HepG2 (cell line): ENCODE measurements around the gene PPP1CA. TPM values are rescaled to one million over a fixed set of nuclear protein-coding genes. Genes with fewer than 3 reads are reported as not detected.

Experiments
- ATAC-seq: fragments of 200-7000 bp; cut with Tn5 transposase; 3 replicates; pipeline ENCODE4 v1.9.1; 2020; ENCODE audit warnings: mild to moderate bottlenecking, moderate library complexity
- BruUV-seq: library from RNA; stranded (reverse); fragments of 400-500 nt; replicated peaks from 2 replicates; lab custom pipeline; 2021; lab: Mats Ljungman, UMichigan
- CTCF ChIA-PET: fragments of 300-600 bp; formaldehyde crosslinking; extraction: SDS; loops from one replicate; lab custom pipeline; 2021; ENCODE audit warnings: low total read pairs, inconsistent platforms, low intra/inter-chr PET ratio; lab: Yijun Ruan, JAX
- POLR2A ChIA-PET: fragments of 350-600 bp; sonication (Branson Sonifier 250); formaldehyde crosslinking; loops from one replicate; lab custom pipeline; 2020; ENCODE audit warnings: antibody characterized with exemption, inconsistent platforms; lab: Yijun Ruan, JAX
- DNase-seq: peaks from one replicate; pipeline ENCODE4 v3.0.0-alpha.2; 2015; ENCODE audit warnings: low spot score
- FAIRE-seq: peaks from 3 replicates; lab custom pipeline; 2011; peaks lifted over from hg19 to GRCh38; lab: Jason Lieb, UNC
- H2AFZ ChIP-seq: one replicate; pipeline ENCODE4 v1.6.1; 2011; ENCODE audit warnings: low read length, inconsistent platforms
- H3K27ac ChIP-seq: fragments of 300-600 bp; 3 replicates; pipeline ENCODE4 v1.8.0; 2011; ENCODE audit warnings: mixed run types, mild to moderate bottlenecking, mixed read lengths, low read length, inconsistent platforms; ENCODE audit not compliant: insufficient read depth; ENCODE audit errors: extremely low read length
- H3K27me3 ChIP-seq, 2 experiments: fragments of 200-600 bp in 1 of 2; 2 replicates in 1 of 2; 3 replicates in 1 of 2; pipeline versions ENCODE4 v1.6.0 to v1.8.0; 2011; ENCODE audit warnings: low read length in 2 of 2, mild to moderate bottlenecking in 2 of 2, moderate library complexity in 2 of 2, inconsistent platforms in 1 of 2; ENCODE audit not compliant: insufficient read depth in 2 of 2, control insufficient read depth in 1 of 2
- H3K36me3 ChIP-seq, 2 experiments: fragments of 200-600 bp in 1 of 2; replicated peaks in 1 of 2; 2 replicates in 1 of 2; 3 replicates in 1 of 2; pipeline versions ENCODE4 v1.5.1 to v1.8.0; 2011; ENCODE audit warnings: low read length in 2 of 2, inconsistent platforms in 1 of 2; ENCODE audit not compliant: insufficient read depth in 2 of 2, control insufficient read depth in 1 of 2
- H3K4me1 ChIP-seq: 2 replicates; pipeline ENCODE4 v1.5.1; 2012; ENCODE audit warnings: low read length, inconsistent platforms; ENCODE audit not compliant: insufficient read depth
- H3K4me2 ChIP-seq: 2 replicates; pipeline ENCODE4 v1.6.0; 2011; ENCODE audit warnings: low read depth, low read length, inconsistent platforms
- H3K4me3 ChIP-seq, 3 experiments: fragments of 200-600 bp in 1 of 3; sonication (generic), shearing (Covaris generic) in 1 of 3; replicated peaks in 1 of 3; 2 replicates each; pipeline ENCODE4 v1.5.1; 2011 to 2016; ENCODE audit warnings: low read length in 3 of 3, inconsistent platforms in 2 of 3, low read depth in 2 of 3, mild to moderate bottlenecking in 2 of 3, control low read depth in 1 of 3, mixed read lengths in 1 of 3; ENCODE audit not compliant: insufficient read depth in 1 of 3
- H3K79me2 ChIP-seq: one replicate; pipeline ENCODE4 v1.6.1; 2011; ENCODE audit warnings: low read length, inconsistent platforms; ENCODE audit not compliant: insufficient read depth
- H3K9ac ChIP-seq: 2 replicates; pipeline ENCODE4 v1.6.0; 2011; ENCODE audit warnings: mild to moderate bottlenecking, low read depth, low read length, inconsistent platforms; ENCODE audit not compliant: insufficient read depth
- H3K9me3 ChIP-seq: 2 replicates; pipeline ENCODE4 v1.5.1; 2012; ENCODE audit warnings: mild to moderate bottlenecking, low read length
- H4K20me1 ChIP-seq: 2 replicates; pipeline ENCODE4 v1.6.0; 2011; ENCODE audit warnings: inconsistent platforms, mild to moderate bottlenecking, low read length, moderate library complexity; ENCODE audit not compliant: insufficient read depth
- BCL6 ChIP-seq: IDR thresholded peaks from 2 replicates; pipeline ENCODE4 v1.6.1; 2016; ENCODE audit warnings: missing genetic modification reagents, missing compliant biosample characterization
- CBX2 ChIP-seq, 2 experiments: fragments of 200-600 bp in 1 of 2; sonication (generic); formaldehyde crosslinking in 1 of 2; IDR thresholded peaks; 2 replicates each; pipeline versions ENCODE4 v1.7.0 to v1.8.1; 2018 to 2022; ENCODE audit warnings: low read depth in 2 of 2, low read length in 1 of 2, mild to moderate bottlenecking in 1 of 2, missing genetic modification reagents in 1 of 2
- CREM ChIP-seq, 2 experiments: sonication (generic) in 1 of 2; formaldehyde crosslinking in 1 of 2; IDR thresholded peaks; 2 replicates each; pipeline versions ENCODE4 v1.4.0 to v1.6.1; 2016 to 2020; ENCODE audit warnings: antibody characterized with exemption in 1 of 2, mild to moderate bottlenecking in 1 of 2, missing genetic modification reagents in 1 of 2
- JDP2 ChIP-seq: sonication (generic); formaldehyde crosslinking; IDR thresholded peaks from 2 replicates; pipeline ENCODE4 v1.8.1; 2022; ENCODE audit warnings: missing genetic modification reagents, borderline replicate concordance
- MED8 ChIP-seq: sonication (generic); formaldehyde crosslinking; IDR thresholded peaks from 2 replicates; pipeline ENCODE4 v1.8.1; 2023; ENCODE audit warnings: mild to moderate bottlenecking, missing genetic modification reagents; ENCODE audit not compliant: insufficient replicate concordance
- ZNF234 ChIP-seq: sonication (generic); formaldehyde crosslinking; conservative IDR thresholded peaks from 2 replicates; pipeline ENCODE4 v1.5.1; 2020; ENCODE audit warnings: mild to moderate bottlenecking, missing genetic modification reagents
- ZNF3 ChIP-seq: IDR thresholded peaks from 2 replicates; pipeline ENCODE4 v1.7.0; 2017; ENCODE audit warnings: inconsistent platforms
- ZNF672 ChIP-seq: sonication (generic); formaldehyde crosslinking; IDR thresholded peaks from 2 replicates; pipeline ENCODE4 v1.8.1; 2022; ENCODE audit warnings: missing genetic modification reagents
- WGBS: methylation state at CpG from one replicate; pipeline ENCODE4 v1.1.6; 2017; ENCODE audit warnings: low lambda C conversion rate; 5-methylcytosine and 5-hydroxymethylcytosine counted together
- in situ Hi-C: cut with HindIII; loops from 2 replicates; pipeline ENCODE4 v1.10.0; 2017; ENCODE audit warnings: low pct_unique_long_range_greater_than_20kb; ENCODE audit not compliant: extremely low pct_ligation_motif_present
- intact Hi-C: fragments of 100-400 bp; cut with micrococcal nuclease; formaldehyde crosslinking; loops from one replicate; pipeline ENCODE4 v1.10.0; 2022; ENCODE audit not compliant: unreplicated experiment
- polyA plus RNA-seq, 8 experiments: library from polyadenylated mRNA; depleted of rRNA in 3 of 8; stranded (reverse) in 7 of 8; unstranded in 1 of 8; fragments of >200 nt; fragmentation: Illumina TruSeq in 4 of 8; extraction: Trizol in 4 of 8; gene quantifications; 2 replicates each; pipeline versions ENCODE4 v1.2.1 to v1.2.3, GENCODE V29; 2011 to 2016; ENCODE audit warnings: low read depth in 4 of 8, missing spikeins in 1 of 8, mixed read lengths in 1 of 8; ENCODE audit not compliant: insufficient read depth in 1 of 8
- total RNA-seq, 5 experiments: library from RNA; depleted of rRNA; stranded (reverse); fragments of >200 nt; fragmentation: Illumina TruSeq; extraction: Trizol; gene quantifications; 2 replicates each; pipeline ENCODE4 v1.2.3, GENCODE V29; 2016; ENCODE audit warnings: low read depth in 1 of 5
- TF ChIP-seq, protein P1 (sequence below): IDR thresholded peaks from 2 replicates; pipeline ENCODE4 v1.6.1; 2016; ENCODE audit warnings: low read depth, missing genetic modification reagents, missing compliant biosample characterization
- TF ChIP-seq, protein P2 (sequence below): fragments of 450-650 bp; IDR thresholded peaks from 2 replicates; pipeline ENCODE4 v1.6.1; 2016

PPP1CA gene
- total and polyA plus RNA-seq, 2 of the 13 experiments (the other 11 are each of a cell fraction or from before 2014, with no cell fraction given) = 149 to 170 TPM

DNA sequence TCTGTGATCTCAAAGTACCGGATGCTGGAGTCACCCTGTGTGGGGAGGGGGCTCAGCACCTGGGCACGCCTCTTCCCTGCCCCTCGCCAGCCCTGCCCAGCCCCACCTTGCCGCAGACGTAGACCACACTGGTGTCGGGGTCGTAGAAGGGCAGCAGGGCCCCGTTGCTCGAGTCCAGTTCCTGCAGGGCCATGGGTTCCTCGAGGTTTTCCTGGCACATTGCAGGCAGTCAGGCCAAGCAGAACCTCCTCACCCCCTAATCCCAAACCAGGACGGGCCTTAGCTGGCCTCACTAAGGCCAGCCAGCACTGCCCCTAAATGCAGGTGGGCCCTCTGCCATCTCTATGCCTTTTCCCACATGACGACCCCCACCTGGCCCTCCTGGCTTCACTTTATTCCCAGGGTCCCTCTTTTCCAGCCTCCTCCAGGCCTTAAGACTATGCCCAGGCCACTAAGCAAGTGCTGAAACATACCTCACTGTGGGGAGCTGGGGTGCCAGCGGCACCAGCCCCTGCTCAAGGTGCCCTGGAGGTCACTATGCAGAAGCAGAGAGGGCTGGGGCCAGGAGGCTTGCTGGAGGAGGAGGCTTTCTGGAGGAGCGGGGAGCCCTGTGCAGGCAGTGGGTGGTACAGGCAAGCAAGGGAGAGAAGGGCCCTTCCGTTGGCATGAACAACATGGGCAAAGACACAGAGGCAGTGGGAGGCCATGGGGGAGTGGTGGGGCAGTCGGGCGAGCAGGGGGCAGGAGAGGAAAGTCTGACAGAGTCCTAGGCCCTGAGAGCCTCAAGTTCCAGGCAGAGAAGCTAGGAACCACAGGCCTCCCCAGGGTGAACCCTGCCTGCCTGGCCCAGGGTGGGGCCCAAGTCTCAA is 38.8 kb upstream of the PPP1CA start:
- no peak overlapping the region for H3K4me2 ChIP-seq
- no peak overlapping the region for H2AFZ ChIP-seq
- in situ Hi-C loops = no loop called here
- H3K9ac ChIP-seq = no peak overlapping the region
- FAIRE-seq = no peak
- peaks cover 3% of the 10 kb centered on the region for H3K79me2 ChIP-seq
- H3K36me3 ChIP-seq = peaks cover 0 to 4% of the 10 kb centered on the region in 2 experiments; a peak in 2 of 5 replicates
- peaks cover 21% of the 10 kb centered on the region for H3K4me1 ChIP-seq
- no peak for DNase-seq
- no peak overlapping the region for H3K27ac ChIP-seq
- no TSS peak for BruUV-seq
- no peaks in the 10 kb centered on the region for H3K27me3 ChIP-seq
- intact Hi-C loops = no loop called here
- H3K4me3 ChIP-seq = no peak overlapping the region
- CTCF ChIA-PET = no interaction called here
- POLR2A ChIA-PET = no interaction called here
- TF ChIP-seq CREM (IDR thresholded peaks at IDR 0.05) (no peak), CREM (CRISPR knock-in tag; IDR thresholded peaks at IDR 0.05) (no peak), BCL6 (CRISPR knock-in tag) (no peak), ZNF3 (no peak), ZNF672 (no peak), JDP2 (no peak), MED8 (CRISPR knock-in tag) (no peak), ZNF234 (CRISPR knock-in tag) (no peak), CBX2 (IDR thresholded peaks at IDR 0.05; ENCODE audit: low read depth, low read length) (no peak), CBX2 (CRISPR knock-in tag; IDR thresholded peaks at IDR 0.05; ENCODE audit: low read depth) (no peak)
- TF ChIP-seq, protein P1, sequence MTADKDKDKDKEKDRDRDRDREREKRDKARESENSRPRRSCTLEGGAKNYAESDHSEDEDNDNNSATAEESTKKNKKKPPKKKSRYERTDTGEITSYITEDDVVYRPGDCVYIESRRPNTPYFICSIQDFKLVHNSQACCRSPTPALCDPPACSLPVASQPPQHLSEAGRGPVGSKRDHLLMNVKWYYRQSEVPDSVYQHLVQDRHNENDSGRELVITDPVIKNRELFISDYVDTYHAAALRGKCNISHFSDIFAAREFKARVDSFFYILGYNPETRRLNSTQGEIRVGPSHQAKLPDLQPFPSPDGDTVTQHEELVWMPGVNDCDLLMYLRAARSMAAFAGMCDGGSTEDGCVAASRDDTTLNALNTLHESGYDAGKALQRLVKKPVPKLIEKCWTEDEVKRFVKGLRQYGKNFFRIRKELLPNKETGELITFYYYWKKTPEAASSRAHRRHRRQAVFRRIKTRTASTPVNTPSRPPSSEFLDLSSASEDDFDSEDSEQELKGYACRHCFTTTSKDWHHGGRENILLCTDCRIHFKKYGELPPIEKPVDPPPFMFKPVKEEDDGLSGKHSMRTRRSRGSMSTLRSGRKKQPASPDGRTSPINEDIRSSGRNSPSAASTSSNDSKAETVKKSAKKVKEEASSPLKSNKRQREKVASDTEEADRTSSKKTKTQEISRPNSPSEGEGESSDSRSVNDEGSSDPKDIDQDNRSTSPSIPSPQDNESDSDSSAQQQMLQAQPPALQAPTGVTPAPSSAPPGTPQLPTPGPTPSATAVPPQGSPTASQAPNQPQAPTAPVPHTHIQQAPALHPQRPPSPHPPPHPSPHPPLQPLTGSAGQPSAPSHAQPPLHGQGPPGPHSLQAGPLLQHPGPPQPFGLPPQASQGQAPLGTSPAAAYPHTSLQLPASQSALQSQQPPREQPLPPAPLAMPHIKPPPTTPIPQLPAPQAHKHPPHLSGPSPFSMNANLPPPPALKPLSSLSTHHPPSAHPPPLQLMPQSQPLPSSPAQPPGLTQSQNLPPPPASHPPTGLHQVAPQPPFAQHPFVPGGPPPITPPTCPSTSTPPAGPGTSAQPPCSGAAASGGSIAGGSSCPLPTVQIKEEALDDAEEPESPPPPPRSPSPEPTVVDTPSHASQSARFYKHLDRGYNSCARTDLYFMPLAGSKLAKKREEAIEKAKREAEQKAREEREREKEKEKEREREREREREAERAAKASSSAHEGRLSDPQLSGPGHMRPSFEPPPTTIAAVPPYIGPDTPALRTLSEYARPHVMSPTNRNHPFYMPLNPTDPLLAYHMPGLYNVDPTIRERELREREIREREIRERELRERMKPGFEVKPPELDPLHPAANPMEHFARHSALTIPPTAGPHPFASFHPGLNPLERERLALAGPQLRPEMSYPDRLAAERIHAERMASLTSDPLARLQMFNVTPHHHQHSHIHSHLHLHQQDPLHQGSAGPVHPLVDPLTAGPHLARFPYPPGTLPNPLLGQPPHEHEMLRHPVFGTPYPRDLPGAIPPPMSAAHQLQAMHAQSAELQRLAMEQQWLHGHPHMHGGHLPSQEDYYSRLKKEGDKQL (CRISPR knock-in tag) = no peak
- TF ChIP-seq, protein P2, sequence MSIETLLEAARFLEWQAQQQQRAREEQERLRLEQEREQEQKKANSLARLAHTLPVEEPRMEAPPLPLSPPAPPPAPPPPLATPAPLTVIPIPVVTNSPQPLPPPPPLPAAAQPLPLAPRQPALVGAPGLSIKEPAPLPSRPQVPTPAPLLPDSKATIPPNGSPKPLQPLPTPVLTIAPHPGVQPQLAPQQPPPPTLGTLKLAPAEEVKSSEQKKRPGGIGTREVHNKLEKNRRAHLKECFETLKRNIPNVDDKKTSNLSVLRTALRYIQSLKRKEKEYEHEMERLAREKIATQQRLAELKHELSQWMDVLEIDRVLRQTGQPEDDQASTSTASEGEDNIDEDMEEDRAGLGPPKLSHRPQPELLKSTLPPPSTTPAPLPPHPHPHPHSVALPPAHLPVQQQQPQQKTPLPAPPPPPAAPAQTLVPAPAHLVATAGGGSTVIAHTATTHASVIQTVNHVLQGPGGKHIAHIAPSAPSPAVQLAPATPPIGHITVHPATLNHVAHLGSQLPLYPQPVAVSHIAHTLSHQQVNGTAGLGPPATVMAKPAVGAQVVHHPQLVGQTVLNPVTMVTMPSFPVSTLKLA = no peak
- H3K9me3 ChIP-seq = no peaks in the 10 kb centered on the region
- no peak for ATAC-seq
- WGBS = 91% methylated on average over 8 of the region's 17 CpGs
- no peaks in the 10 kb centered on the region for H4K20me1 ChIP-seq
